Suprapubic skin (tissue), 4 donors: ENCODE measurements around the gene SYN1. TPM values are rescaled to one million over a fixed set of nuclear protein-coding genes. Genes with fewer than 3 reads are reported as not detected.

Experiments
- DNase-seq, 2 donors: peaks; one replicate each; pipeline ENCODE4 v3.0.0-alpha.2; 2019; ENCODE audit warnings: low spot score in 2 of 2
- H3K27ac ChIP-seq: fragments of 200-600 bp; sonication (generic); one replicate; pipeline ENCODE4 v1.5.1; 2019
- H3K27me3 ChIP-seq: fragments of 200-600 bp; sonication (generic); one replicate; pipeline ENCODE4 v1.5.1; 2019
- H3K36me3 ChIP-seq: fragments of 200-600 bp; sonication (generic); one replicate; pipeline ENCODE4 v1.5.1; 2019
- H3K4me1 ChIP-seq: fragments of 200-600 bp; sonication (generic); one replicate; pipeline ENCODE4 v1.5.1; 2019
- H3K4me3 ChIP-seq: fragments of 200-600 bp; sonication (generic); one replicate; pipeline ENCODE4 v1.5.1; 2019; ENCODE audit warnings: mild to moderate bottlenecking
- H3K9me3 ChIP-seq: fragments of 200-600 bp; sonication (generic); one replicate; pipeline ENCODE4 v1.5.1; 2019
- CTCF ChIP-seq, 2 donors: fragments of 200-600 bp in 1 of 2; fragments of 450-650 bp in 1 of 2; sonication (generic) in 1 of 2; IDR thresholded peaks; one replicate each; pipeline ENCODE4 v1.5.1; 2016 to 2019; ENCODE audit warnings: antibody characterized with exemption in 2 of 2, mild to moderate bottlenecking in 1 of 2, moderate library complexity in 1 of 2
- EP300 ChIP-seq: sonication (generic); formaldehyde crosslinking; IDR thresholded peaks from one replicate; pipeline ENCODE4 v1.6.1; 2017; ENCODE audit warnings: antibody characterized with exemption
- POLR2A ChIP-seq, 2 donors: fragments of 450-650 bp; IDR thresholded peaks; one replicate each; pipeline ENCODE4 v1.6.1; 2017; ENCODE audit warnings: antibody characterized with exemption in 2 of 2, mild to moderate bottlenecking in 2 of 2, moderate library complexity in 2 of 2
- POLR2AphosphoS5 ChIP-seq, 3 donors: sonication (generic); formaldehyde crosslinking; IDR thresholded peaks; one replicate each; pipeline ENCODE4 v1.6.1; 2017; ENCODE audit warnings: antibody characterized with exemption in 3 of 3
- WGBS: methylation state at CpG from one replicate; pipeline ENCODE4 v1.1.5; 2018; 5-methylcytosine and 5-hydroxymethylcytosine counted together
- total RNA-seq, 4 donors: library from RNA; depleted of rRNA; stranded (reverse); fragments of >200 nt; gene quantifications; one replicate each; pipeline ENCODE4 v1.1.0, GENCODE V29; 2016

SYN1 gene
- total RNA-seq, 4 donors from 2014 or later, result 0.34 to 2.2 (median 0.89) TPM; not detected in 1

- DNase-seq, result no peak
- no peak for TF ChIP-seq EP300
- Histone ChIP-seq H3K4me1 (peaks cover 11% of the 10 kb centered on the region), H3K9me3 (no peaks in the 10 kb centered on the region), H3K27ac (no peak overlapping the region), H3K4me3 (peak overlapping the region; percentile 65), H3K36me3 (peaks cover 4% of the 10 kb centered on the region), H3K27me3 (no peaks in the 10 kb centered on the region)
- WGBS, result 56% methylated on average over 8 of the region's 8 CpGs
Observed at GRCh38 chrX:47649271-47649670, 29.6 kb upstream of the SYN1 start.

- Histone ChIP-seq H3K36me3 (peaks cover 4% of the 10 kb centered on the region), H3K9me3 (no peaks in the 10 kb centered on the region), H3K27me3 (no peaks in the 10 kb centered on the region), H3K4me3 (no peak overlapping the region), H3K27ac (no peak overlapping the region), H3K4me1 (peaks cover 11% of the 10 kb centered on the region)
- 76% methylated on average over 2 of the region's 2 CpGs for WGBS
- no peak for TF ChIP-seq EP300
- TF ChIP-seq POLR2A (IDR thresholded peaks at IDR 0.05), result no peak
- TF ChIP-seq CTCF (IDR thresholded peaks at IDR 0.05), result no peak
- no peak for TF ChIP-seq POLR2AphosphoS5 (IDR thresholded peaks at IDR 0.05)
- DNase-seq, result no peak
Observed at GRCh38 chrX:47648376-47648775, 28.7 kb upstream of the SYN1 start.

GRCh38 chrX:47646636-47647035 is 27.0 kb upstream of the SYN1 start:
- Histone ChIP-seq H3K36me3 (no peaks in the 10 kb centered on the region), H3K4me1 (peaks cover 11% of the 10 kb centered on the region), H3K4me3 (no peak overlapping the region), H3K27me3 (no peaks in the 10 kb centered on the region), H3K27ac (no peak overlapping the region), H3K9me3 (no peaks in the 10 kb centered on the region)
- TF ChIP-seq POLR2AphosphoS5 (IDR thresholded peaks at IDR 0.05) (no peak), POLR2A (IDR thresholded peaks at IDR 0.05) (no peak), EP300 (no peak), CTCF (IDR thresholded peaks at IDR 0.05) (no peak)
- WGBS, result 74% methylated on average over 6 of the region's 6 CpGs
- no peak for DNase-seq

- 79% methylated on average over 10 of the region's 10 CpGs for WGBS
- H3K9me3 ChIP-seq, result no peaks in the 10 kb centered on the region
- DNase-seq, result no peak
Observed at GRCh38 chrX:47645530-47645929, 25.9 kb upstream of the SYN1 start.

GRCh38 chrX:47644557-47645091 is 25.0 kb upstream of the SYN1 start:
- H3K9me3 ChIP-seq, result no peaks in the 10 kb centered on the region
- H3K4me1 ChIP-seq, result peaks cover 8% of the 10 kb centered on the region
- WGBS, result 73% methylated on average over 12 of the region's 12 CpGs
- no peaks in the 10 kb centered on the region for H3K27me3 ChIP-seq
- no peak overlapping the region for H3K27ac ChIP-seq
- no peak for TF ChIP-seq CTCF (IDR thresholded peaks at IDR 0.05)
- TF ChIP-seq EP300, result no peak
- TF ChIP-seq POLR2AphosphoS5 (IDR thresholded peaks at IDR 0.05), result no peak
- TF ChIP-seq POLR2A (IDR thresholded peaks at IDR 0.05), result no peak
- peaks cover 11% of the 10 kb centered on the region for H3K36me3 ChIP-seq
- DNase-seq, result no peak
- no peak overlapping the region for H3K4me3 ChIP-seq

More at GRCh38 chrX:47645530-47645929, 25.9 kb upstream of the SYN1 start:
- H3K4me1 ChIP-seq, result peaks cover 8% of the 10 kb centered on the region
- H3K4me3 ChIP-seq, result no peak overlapping the region
- no peaks in the 10 kb centered on the region for H3K27me3 ChIP-seq
- no peak overlapping the region for H3K27ac ChIP-seq
- peaks cover 5% of the 10 kb centered on the region for H3K36me3 ChIP-seq
- no peak for TF ChIP-seq POLR2AphosphoS5 (IDR thresholded peaks at IDR 0.05)

GRCh38 chrX:47643926-47644325 is 24.3 kb upstream of the SYN1 start:
- no peak for TF ChIP-seq POLR2A (IDR thresholded peaks at IDR 0.05)
- no peak for TF ChIP-seq EP300
- TF ChIP-seq CTCF (IDR thresholded peaks at IDR 0.05), result no peak
- TF ChIP-seq POLR2AphosphoS5 (IDR thresholded peaks at IDR 0.05), result no peak
- H3K27me3 ChIP-seq, result no peaks in the 10 kb centered on the region
- 34% methylated on average over 2 of the region's 2 CpGs for WGBS

More at GRCh38 chrX:47643926-47644325, 24.3 kb upstream of the SYN1 start:
- no peaks in the 10 kb centered on the region for H3K9me3 ChIP-seq
- no peak overlapping the region for H3K4me3 ChIP-seq
- H3K36me3 ChIP-seq, result peaks cover 18% of the 10 kb centered on the region
- no peak overlapping the region for H3K27ac ChIP-seq
- no peak for DNase-seq
- H3K4me1 ChIP-seq, result peaks cover 2% of the 10 kb centered on the region
